GM18511 (cell line): Measurements from ENCODE around the gene EPS8L2.

Source experiments
- ATAC-seq: cut with Tn5 transposase; IDR thresholded peaks from one replicate; pipeline ENCODE4 v1.9.1; 2021; ENCODE audit warnings: mild to moderate bottlenecking, moderate library complexity; ENCODE audit not compliant: unreplicated experiment

EPS8L2 gene

GRCh38 chr11:705646-706438 is at the start of gene EPS8L2:
TSS of gene EPS8L2 (plus strand) at chr11:706231. CDS start at chr11:709408, 3,177 bp downstream.
- no peak for ATAC-seq

GRCh38 chr11:656426-656825 is 49.6 kb upstream of the EPS8L2 start:
- ATAC-seq: no peak

DNA sequence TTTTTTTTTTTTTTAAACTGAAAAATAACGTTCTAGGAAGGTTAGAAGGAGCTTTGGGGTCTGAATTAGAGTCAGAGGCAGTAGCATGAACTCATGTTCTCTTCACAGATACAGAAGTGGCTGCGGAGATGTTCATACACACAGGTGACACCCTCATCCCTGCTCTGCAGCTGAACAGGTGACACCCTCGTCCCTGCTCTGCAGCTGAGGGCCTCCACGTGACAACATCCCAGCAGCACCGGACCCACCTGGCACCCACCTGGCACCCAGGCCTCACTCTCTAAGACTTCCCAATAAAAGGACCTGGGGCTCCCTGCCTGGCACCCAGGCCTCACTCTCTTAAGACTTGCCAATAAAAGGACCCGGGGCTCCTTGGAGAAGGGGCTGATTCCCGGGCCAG is 49.2 kb upstream of the EPS8L2 start:
- no peak for ATAC-seq

DNA sequence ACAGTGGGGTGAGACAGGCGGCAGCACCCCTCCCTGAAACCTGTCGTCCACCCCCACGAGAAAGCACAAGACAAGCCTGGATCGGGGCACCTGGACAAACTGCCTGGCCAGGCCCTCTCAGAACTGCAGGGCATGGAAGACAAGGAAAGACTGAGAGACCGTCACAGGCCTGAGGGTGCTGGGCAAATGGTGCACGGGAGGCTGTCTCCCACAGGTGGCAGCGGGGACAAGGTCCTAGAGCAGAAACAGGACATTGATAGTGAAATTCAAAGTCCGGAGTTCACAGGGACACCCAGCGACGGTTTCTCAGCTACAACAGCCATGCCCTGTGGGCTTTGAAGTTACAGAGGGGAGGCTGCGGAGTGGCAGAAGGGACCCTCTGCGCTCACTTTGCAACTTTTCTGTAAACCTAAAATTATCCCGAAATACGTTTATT is 48.3 kb upstream of the EPS8L2 start:
- no peak for ATAC-seq

- no peak for ATAC-seq
Observed at GRCh38 chr11:659532-660085, 46.4 kb upstream of the EPS8L2 start.

GRCh38 chr11:660281-660680 is 45.8 kb upstream of the EPS8L2 start:
- ATAC-seq: no peak

- no peak for ATAC-seq
Observed at GRCh38 chr11:660681-661444, 45.2 kb upstream of the EPS8L2 start.

DNA sequence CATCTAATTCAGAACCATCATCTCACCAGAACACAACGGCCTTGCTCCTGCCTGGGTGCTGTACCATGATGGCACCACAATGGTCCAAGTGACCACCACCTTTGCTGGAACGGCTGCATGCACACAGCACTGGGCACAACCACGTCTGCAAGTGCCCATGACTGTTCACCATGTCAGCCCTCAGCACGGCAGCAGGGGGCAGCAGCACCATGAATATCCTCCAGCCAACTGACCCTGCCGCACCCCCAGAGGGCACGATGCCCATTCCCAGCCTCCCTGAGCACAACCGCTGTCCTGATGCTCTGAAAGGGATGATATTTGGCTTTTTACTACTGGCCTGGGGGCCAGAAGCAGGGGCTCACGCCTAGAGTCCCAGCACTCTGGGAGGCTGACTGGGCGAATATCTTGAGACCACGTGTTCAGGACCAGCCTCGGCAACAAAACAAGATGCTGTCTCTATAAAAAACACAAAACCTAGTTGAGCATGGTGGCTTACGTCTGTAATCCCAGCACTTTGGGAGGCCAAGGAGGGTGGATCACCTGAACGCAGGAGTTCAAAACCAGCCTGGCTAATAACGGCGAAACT is 43.2 kb upstream of the EPS8L2 start:
- no peak for ATAC-seq

DNA sequence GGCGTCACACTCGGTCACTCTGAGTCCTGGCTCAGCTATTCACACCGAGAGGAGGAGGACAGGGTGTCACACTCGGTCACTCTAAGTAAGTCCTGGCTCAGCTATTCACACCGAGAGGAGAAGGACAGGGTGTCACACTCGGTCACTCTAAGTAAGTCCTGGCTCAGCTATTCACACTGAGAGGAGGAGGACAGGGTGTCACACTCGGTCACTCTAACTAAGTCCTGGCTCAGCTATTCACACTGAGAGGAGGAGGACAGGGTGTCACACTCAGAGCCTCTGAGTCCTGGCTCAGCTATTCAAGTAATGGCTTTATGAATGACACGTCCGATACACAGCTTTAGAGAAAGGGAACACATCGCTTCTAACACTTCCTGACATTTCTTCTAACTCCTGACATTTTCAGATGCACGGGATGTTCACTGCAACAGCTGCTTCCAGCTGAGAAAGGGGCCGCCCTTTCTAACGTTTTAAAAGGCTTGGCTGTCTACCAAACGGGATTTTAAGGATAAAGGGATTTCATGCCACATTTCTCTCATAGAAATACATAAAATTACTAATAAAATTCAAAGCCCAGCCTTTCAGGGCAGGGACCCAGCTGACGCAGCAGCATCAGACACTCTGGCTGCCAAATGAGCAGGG is 40.8 kb upstream of the EPS8L2 start:
- ATAC-seq: no peak

GRCh38 chr11:665704-666281 is 40.2 kb upstream of the EPS8L2 start:
- ATAC-seq: no peak

GRCh38 chr11:673866-674265 is 32.2 kb upstream of the EPS8L2 start:
- no peak for ATAC-seq

GRCh38 chr11:674406-674805 is 31.6 kb upstream of the EPS8L2 start:
- ATAC-seq: no peak

DNA sequence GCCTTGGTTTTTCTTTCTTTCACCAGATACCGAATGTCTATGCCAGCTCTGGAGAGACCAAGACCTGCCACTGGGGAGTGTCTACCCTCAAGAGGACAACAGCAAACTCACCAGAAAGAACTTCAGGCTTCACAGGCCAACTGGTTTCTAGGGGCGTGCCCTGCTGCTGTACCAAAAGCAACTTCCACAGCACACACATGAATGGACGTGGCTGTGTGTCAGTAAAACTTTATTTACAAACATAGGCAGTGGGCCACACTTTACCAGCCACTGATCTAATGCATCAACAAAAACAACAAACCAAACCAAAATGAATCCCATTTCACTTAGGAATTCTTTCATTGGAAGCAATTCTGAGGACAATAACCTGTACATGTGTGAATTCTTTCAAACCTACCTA is 27.7 kb upstream of the EPS8L2 start:
- no peak for ATAC-seq

DNA sequence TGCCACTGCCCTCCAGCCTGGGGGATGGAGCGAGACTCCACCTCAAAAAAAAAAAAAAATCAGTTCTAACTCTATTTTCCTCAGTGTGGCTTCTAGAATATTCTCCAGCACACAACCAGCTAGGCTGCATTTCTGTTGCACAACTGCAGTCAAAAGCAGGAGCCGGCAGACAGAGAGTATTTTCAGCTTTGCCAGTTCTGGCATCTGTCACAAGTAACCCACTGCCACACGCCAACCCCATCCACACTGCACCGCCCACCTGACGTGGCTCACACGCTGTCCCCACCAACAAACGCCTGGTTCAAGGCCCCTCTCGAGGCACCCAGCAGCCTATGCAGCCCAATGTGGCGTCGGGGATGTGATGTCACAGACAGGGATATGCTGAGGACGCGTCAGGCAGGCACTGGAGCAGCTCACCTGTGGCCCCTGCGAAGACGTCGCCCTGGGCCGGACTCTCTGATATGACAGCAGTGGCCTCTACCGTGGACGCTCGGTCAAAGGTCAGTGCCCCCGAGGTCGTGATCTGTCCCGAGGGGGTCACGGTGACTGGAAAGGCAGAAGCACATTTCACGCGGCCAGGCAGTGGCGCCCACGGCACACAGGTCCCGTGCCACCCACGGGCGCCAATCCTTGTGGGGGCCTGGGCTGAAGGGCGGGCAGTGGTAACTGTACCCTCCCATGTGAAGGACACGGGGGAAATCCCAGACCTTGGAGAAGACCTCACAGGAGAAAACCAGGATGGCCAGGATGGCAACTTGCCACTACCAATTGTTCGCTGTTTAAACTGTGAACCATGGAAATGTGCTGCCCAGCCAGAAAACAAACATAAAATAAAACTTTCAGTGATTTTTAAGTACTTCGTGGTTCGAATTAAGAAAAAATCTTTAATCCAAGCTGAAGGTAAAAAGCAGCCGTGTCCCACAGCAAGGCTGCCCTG is 26.5 kb upstream of the EPS8L2 start:
- no peak for ATAC-seq

- ATAC-seq: no peak
Observed at GRCh38 chr11:680476-680875, 25.6 kb upstream of the EPS8L2 start.

GRCh38 chr11:680970-681369 is 25.1 kb upstream of the EPS8L2 start:
- ATAC-seq: no peak

DNA sequence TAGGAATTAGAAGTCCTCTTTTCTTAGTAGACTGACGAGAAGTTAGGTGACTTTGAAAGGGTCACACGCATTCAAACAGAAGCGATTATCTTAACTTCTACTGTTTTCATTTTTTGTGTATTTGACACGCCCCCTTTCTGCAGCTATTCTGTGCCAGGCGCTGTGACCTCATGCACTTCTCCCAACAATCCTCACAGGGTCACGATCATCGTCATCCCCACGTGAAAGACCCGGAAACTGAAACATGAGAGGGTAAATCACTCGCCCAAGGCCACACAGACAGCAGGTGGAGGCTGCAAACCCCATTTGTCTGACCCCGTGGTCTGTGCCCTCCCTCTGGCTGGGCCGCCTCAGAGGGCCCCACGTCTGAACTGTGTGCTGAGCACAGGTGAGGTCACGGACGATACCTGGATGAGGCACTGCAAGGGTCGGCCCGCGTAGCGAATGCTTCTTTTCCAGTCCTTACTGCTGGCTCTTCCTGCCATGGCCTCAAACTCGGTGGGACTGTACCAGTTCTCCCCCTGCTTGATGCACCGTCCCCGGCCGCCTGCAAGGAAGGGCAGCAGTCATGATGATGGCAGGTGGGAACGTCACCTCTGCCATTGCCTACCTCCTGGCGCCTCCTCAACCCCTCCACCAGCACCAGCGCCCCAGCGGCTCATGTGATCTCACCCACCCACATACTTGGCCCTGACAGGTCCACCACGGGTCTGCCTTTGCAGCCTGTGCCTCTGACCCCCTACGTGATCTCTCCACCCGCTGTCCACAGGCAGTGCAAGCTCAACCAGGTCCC is 19.4 kb upstream of the EPS8L2 start:
- ATAC-seq: no peak

DNA sequence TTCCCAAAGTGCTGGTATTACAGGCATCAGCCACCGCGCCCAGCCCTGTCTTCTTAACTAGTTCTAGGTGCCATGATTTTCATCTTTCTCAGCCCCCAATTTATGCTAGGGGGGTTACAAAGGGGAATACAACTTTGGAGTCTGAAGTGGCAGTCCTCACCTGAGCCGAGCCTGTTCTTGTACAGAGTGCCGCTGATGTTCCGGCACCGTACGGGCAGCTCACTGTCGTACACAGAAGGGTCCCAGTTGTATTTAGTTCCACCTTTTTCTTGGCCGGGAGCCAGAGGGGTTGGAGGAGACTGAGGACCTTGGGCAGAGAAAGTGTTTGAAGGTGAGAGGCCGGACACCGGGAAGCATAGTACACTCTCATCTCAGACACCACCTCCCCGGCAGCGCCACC is 18.3 kb upstream of the EPS8L2 start:
- no peak for ATAC-seq

- ATAC-seq: no peak
Observed at GRCh38 chr11:688681-689080, 17.4 kb upstream of the EPS8L2 start.
